DND-41 (cell line): Measurements from ENCODE around the gene NAT9.

Source experiments
- EZH2 ChIP-seq: IDR thresholded peaks from 3 replicates; pipeline ENCODE4 v1.6.1; 2012; ENCODE audit warnings: borderline replicate concordance, low read depth, mild to moderate bottlenecking, moderate library complexity, low read length, inconsistent platforms; ENCODE audit not compliant: severe bottlenecking
- TF ChIP-seq, protein P1 (sequence below): IDR thresholded peaks from 2 replicates; pipeline ENCODE4 v1.5.1; 2012; ENCODE audit warnings: borderline replicate concordance, low read length, moderate library complexity, mild to moderate bottlenecking; ENCODE audit not compliant: poor library complexity, severe bottlenecking; ENCODE audit errors: extremely low read depth

DNA sequence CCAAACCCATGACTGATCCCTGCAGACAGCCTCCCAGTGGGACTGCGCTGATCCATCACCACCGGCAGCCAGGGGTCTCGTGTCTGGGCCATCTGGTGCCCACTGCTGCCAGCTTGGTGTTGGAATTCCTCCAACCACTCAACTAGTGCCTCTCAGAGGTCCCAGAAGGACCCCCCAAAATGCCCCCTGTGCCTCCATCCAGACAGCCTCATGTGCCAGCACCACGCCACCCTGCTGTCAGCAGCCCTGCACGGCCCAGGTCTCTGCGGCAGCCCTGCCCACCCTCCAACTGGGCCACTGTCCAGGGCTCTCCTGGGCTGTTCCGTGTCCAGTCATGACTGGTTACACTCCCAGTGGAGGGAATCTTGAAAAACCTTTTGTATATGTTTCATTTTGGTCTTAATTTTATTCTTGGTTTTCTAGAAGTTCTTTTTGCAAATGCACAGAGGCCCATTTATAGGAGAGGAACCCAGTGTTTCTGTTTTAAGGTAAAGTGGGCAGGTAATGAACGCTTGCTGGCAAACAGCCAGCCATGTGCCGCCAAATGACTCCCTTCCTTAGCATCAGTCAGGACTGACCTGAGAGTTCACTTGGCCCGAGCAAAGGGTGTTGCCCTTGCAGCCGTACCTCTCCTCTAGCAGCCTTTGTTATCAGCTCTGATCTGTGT, 48.9 kb upstream of the NAT9 start:
- TF ChIP-seq, protein P1, sequence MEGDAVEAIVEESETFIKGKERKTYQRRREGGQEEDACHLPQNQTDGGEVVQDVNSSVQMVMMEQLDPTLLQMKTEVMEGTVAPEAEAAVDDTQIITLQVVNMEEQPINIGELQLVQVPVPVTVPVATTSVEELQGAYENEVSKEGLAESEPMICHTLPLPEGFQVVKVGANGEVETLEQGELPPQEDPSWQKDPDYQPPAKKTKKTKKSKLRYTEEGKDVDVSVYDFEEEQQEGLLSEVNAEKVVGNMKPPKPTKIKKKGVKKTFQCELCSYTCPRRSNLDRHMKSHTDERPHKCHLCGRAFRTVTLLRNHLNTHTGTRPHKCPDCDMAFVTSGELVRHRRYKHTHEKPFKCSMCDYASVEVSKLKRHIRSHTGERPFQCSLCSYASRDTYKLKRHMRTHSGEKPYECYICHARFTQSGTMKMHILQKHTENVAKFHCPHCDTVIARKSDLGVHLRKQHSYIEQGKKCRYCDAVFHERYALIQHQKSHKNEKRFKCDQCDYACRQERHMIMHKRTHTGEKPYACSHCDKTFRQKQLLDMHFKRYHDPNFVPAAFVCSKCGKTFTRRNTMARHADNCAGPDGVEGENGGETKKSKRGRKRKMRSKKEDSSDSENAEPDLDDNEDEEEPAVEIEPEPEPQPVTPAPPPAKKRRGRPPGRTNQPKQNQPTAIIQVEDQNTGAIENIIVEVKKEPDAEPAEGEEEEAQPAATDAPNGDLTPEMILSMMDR = no peak
- TF ChIP-seq EZH2 = no peak
